GM12878 (cell line): ENCODE results near the gene C12orf60. TPM values are rescaled to one million over a fixed set of nuclear protein-coding genes. Genes with fewer than 3 reads are reported as not detected.

Source experiments
- ATAC-seq: fragments of 200-7000 bp; cut with Tn5 transposase; 3 replicates; pipeline ENCODE4 v1.9.1; 2020; ENCODE audit warnings: mild to moderate bottlenecking, moderate library complexity
- BruUV-seq: library from RNA; stranded (reverse); fragments of 400-500 nt; replicated peaks from 2 replicates; lab custom pipeline; 2021; lab: Mats Ljungman, UMichigan
- CTCF ChIA-PET: fragments of 300-600 bp; sonication (Branson Sonifier 250); formaldehyde crosslinking; extraction: SDS; loops from one replicate; lab custom pipeline; 2021; ENCODE audit warnings: inconsistent platforms; lab: Yijun Ruan, JAX
- POLR2A ChIA-PET: fragments of 350-600 bp; formaldehyde crosslinking; extraction: SDS; loops from one replicate; lab custom pipeline; 2021; ENCODE audit warnings: inconsistent platforms; lab: Charles Lee
- RAD21 ChIA-PET: fragments of 300-600 bp; sonication (Branson Sonifier 250); formaldehyde crosslinking; loops from one replicate; lab custom pipeline; 2023; ENCODE audit warnings: antibody characterized with exemption; ENCODE audit not compliant: unreplicated experiment; lab: Charles Lee
- SMC1A ChIA-PET: fragments of 300-600 bp; sonication (Branson Sonifier 250); formaldehyde crosslinking; loops from one replicate; lab custom pipeline; 2023; ENCODE audit not compliant: unreplicated experiment, uncharacterized antibody; lab: Charles Lee
- DNase-seq: peaks from one replicate; pipeline ENCODE4 v3.0.0-alpha.2; 2011; ENCODE audit warnings: low read depth, low spot score
- FAIRE-seq: peaks from 3 replicates; lab custom pipeline; 2011; peaks lifted over from hg19 to GRCh38; lab: Jason Lieb, UNC
- H2AFZ ChIP-seq: 2 replicates; pipeline ENCODE4 v1.6.0; 2011; ENCODE audit warnings: low read depth, low read length, control low read depth; ENCODE audit not compliant: control insufficient read depth
- H3K27ac ChIP-seq: 2 replicates; pipeline ENCODE4 v1.5.1; 2011; ENCODE audit warnings: control low read depth; ENCODE audit not compliant: control insufficient read depth, insufficient read depth
- H3K27me3 ChIP-seq, 2 experiments: replicated peaks in 1 of 2; 2 replicates each; pipeline versions ENCODE4 v1.6.0 to v1.6.1; 2011; ENCODE audit warnings: low read length in 1 of 2; ENCODE audit not compliant: control insufficient read depth in 2 of 2, insufficient read depth in 2 of 2
- H3K36me3 ChIP-seq, 2 experiments: 2 replicates each; pipeline ENCODE4 v1.5.1; 2011; ENCODE audit warnings: low read length in 1 of 2; ENCODE audit not compliant: control insufficient read depth in 2 of 2, insufficient read depth in 2 of 2
- H3K4me1 ChIP-seq: 2 replicates; pipeline ENCODE4 v1.6.1; 2011; ENCODE audit warnings: mild to moderate bottlenecking, low read length, moderate library complexity, mixed read lengths; ENCODE audit not compliant: control insufficient read depth, insufficient read depth
- H3K4me2 ChIP-seq: 2 replicates; pipeline ENCODE4 v1.6.0; 2011; ENCODE audit warnings: control low read depth; ENCODE audit not compliant: control insufficient read depth, insufficient read depth
- H3K4me3 ChIP-seq: fragments of 200-600 bp; sonication (generic); 2 replicates; pipeline ENCODE4 v1.5.1; 2016
- H3K79me2 ChIP-seq: 2 replicates; pipeline ENCODE4 v1.6.0; 2011; ENCODE audit warnings: low read length; ENCODE audit not compliant: control insufficient read depth, insufficient read depth
- H3K9ac ChIP-seq: 2 replicates; pipeline ENCODE4 v1.8.0; 2011; ENCODE audit warnings: low read length, control low read depth, mixed read lengths; ENCODE audit not compliant: control insufficient read depth, insufficient read depth
- H3K9me3 ChIP-seq: replicated peaks from 3 replicates; pipeline ENCODE4 v1.5.1; 2011; ENCODE audit warnings: mild to moderate bottlenecking, low read length; ENCODE audit not compliant: control insufficient read depth, insufficient read depth
- H4K20me1 ChIP-seq: 2 replicates; pipeline ENCODE4 v1.6.0; 2011; ENCODE audit not compliant: control insufficient read depth, insufficient read depth
- CUX1 ChIP-seq: IDR thresholded peaks from 2 replicates; pipeline ENCODE4 v1.6.1; 2012; ENCODE audit warnings: improper control_type of control experiment, low read depth, low read length; ENCODE audit not compliant: insufficient replicate concordance
- KAT2A ChIP-seq: conservative IDR thresholded peaks from 2 replicates; pipeline ENCODE4 v1.6.1; 2011; ENCODE audit warnings: low read depth, low read length; ENCODE audit not compliant: control insufficient read depth
- NFYB ChIP-seq: IDR thresholded peaks from 2 replicates; pipeline ENCODE4 v1.6.1; 2011; ENCODE audit warnings: low read depth, mild to moderate bottlenecking, low read length, improper control_type of control experiment, moderate library complexity; ENCODE audit not compliant: insufficient read depth
- PAX8 ChIP-seq: fragments of 450-650 bp; IDR thresholded peaks from 2 replicates; pipeline ENCODE4 v1.6.1; 2017; ENCODE audit warnings: mild to moderate bottlenecking, moderate library complexity
- RFX5 ChIP-seq: IDR thresholded peaks from 2 replicates; pipeline ENCODE4 v1.6.1; 2011; ENCODE audit warnings: low read depth, low read length, improper control_type of control experiment
- SRF ChIP-seq, 2 experiments: IDR thresholded peaks; 2 replicates each; pipeline ENCODE4 v1.6.1; 2011; ENCODE audit warnings: low read depth in 2 of 2, low read length in 2 of 2, mild to moderate bottlenecking in 1 of 2, moderate library complexity in 1 of 2
- STAT3 ChIP-seq: IDR thresholded peaks from 2 replicates; pipeline ENCODE4 v1.6.1; 2011; ENCODE audit warnings: low read depth, low read length, improper control_type of control experiment
- WRNIP1 ChIP-seq: IDR thresholded peaks from 2 replicates; pipeline ENCODE4 v1.6.1; 2011; ENCODE audit warnings: low read depth, low read length, improper control_type of control experiment, borderline replicate concordance
- ZBTB40 ChIP-seq: fragments of 450-650 bp; IDR thresholded peaks from 2 replicates; pipeline ENCODE4 v1.6.1; 2016; ENCODE audit warnings: mild to moderate bottlenecking, moderate library complexity, borderline replicate concordance
- ZNF592 ChIP-seq: fragments of 450-650 bp; IDR thresholded peaks from 2 replicates; pipeline ENCODE4 v1.6.1; 2017; ENCODE audit warnings: mild to moderate bottlenecking, moderate library complexity
- WGBS: methylation state at CpG from one replicate; pipeline ENCODE4 v1.1.6; 2016; ENCODE audit warnings: low lambda C conversion rate; ENCODE audit not compliant: insufficient replicate concordance, insufficient coverage; ENCODE audit errors: missing lambda C conversion rate; 5-methylcytosine and 5-hydroxymethylcytosine counted together
- in situ Hi-C: fragments of 300-500 bp; cut with MboI; formaldehyde crosslinking; loops from 9 replicates; pipeline ENCODE4 v1.14.3; 2018; ENCODE audit warnings: mixed read lengths
- intact Hi-C: fragments of 100-400 bp; cut with micrococcal nuclease; formaldehyde crosslinking; loops from one replicate; pipeline ENCODE4 v1.14.2; 2022; ENCODE audit not compliant: unreplicated experiment
- polyA plus RNA-seq, 11 experiments: library from polyadenylated mRNA; depleted of rRNA in 4 of 11; unstranded in 6 of 11; stranded (reverse) in 5 of 11; fragments of >200 nt; fragmentation: Nextera tagmentation in 4 of 11; fragmentation: Illumina TruSeq in 1 of 11; extraction: Ambion mirVana in 4 of 11; extraction: Trizol in 1 of 11; gene quantifications; 1 replicate in 1 of 11; 2 replicates in 10 of 11; pipeline versions ENCODE4 v1.2.1 to v1.2.3, GENCODE V29; 2011 to 2016; ENCODE audit warnings: inconsistent platforms in 2 of 11, missing spikeins in 2 of 11, low read depth in 1 of 11
- total RNA-seq, 4 experiments: library from RNA; depleted of rRNA in 3 of 4; stranded (reverse); fragments of >200 nt in 3 of 4; fragmentation: Illumina TruSeq in 1 of 4; extraction: Trizol in 1 of 4; gene quantifications; 2 replicates each; pipeline versions ENCODE4 v1.2.1 to v1.2.3, GENCODE V29; 2013 to 2021

The C12orf60 gene
- total and polyA plus RNA-seq, 10 of the 15 experiments (the other 5 are each of a cell fraction or from before 2014, with no cell fraction given): 1.8 to 7.2 (median 3.2) TPM

- Histone ChIP-seq H3K9me3 (no peaks in the 10 kb centered on the region; the same call in 2 of the 3 replicates), H3K27me3 (no peaks in the 10 kb centered on the region), H4K20me1 (no peaks in the 10 kb centered on the region), H3K27ac (no peak overlapping the region), H3K4me1 (no peaks in the 10 kb centered on the region), H3K4me2 (no peak overlapping the region), H3K36me3 (no peaks in the 10 kb centered on the region), H3K79me2 (no peaks in the 10 kb centered on the region), H3K9ac (no peak overlapping the region), H3K4me3 (no peak overlapping the region), H2AFZ (no peak overlapping the region)
- SMC1A ChIA-PET: interaction anchor here (15.6 kb wide), 1 partner anchor 143 kb away, joined by 242 read pairs; no protein-coding TSS in a partner anchor
- in situ Hi-C loops (no loop called here), intact Hi-C loops (no loop called here)
- FAIRE-seq (no peak), DNase-seq (no peak), ATAC-seq (no peak)
- CTCF ChIA-PET: interaction anchor here (0.9 to 9.9 kb wide), 5 partner anchors 10 to 365 kb away, joined by 3 to 82 read pairs (median 4); no protein-coding TSS in a partner anchor
- 95% methylated on average over 3 of the region's 3 CpGs for WGBS
- RAD21 ChIA-PET: interaction anchor here (1.4 kb wide), 1 partner anchor 38 kb away, joined by 4 read pairs; no protein-coding TSS in a partner anchor
- POLR2A ChIA-PET: no interaction called here
- BruUV-seq: no TSS peak
- no peak for TF ChIP-seq NFYB
- no peak for TF ChIP-seq ZBTB40
- TF ChIP-seq PAX8: no peak
- no peak for TF ChIP-seq KAT2A
- TF ChIP-seq SRF (IDR thresholded peaks at IDR 0.05; ENCODE audit: low read depth in 2 of 2, low read length in 2 of 2): no peak
- no peak for TF ChIP-seq RFX5
- TF ChIP-seq WRNIP1: no peak
- no peak for TF ChIP-seq STAT3
- TF ChIP-seq ZNF592: no peak
- TF ChIP-seq CUX1: no peak
These were observed 50.5 kb downstream of the C12orf60 start for GRCh38 chr12:14853961-14854360.
